GM18867 (cell line): ENCODE data around the gene SLCO2A1.

Experiments used
- ATAC-seq: cut with Tn5 transposase; IDR thresholded peaks from one replicate; pipeline ENCODE4 v1.9.1; 2021; ENCODE audit warnings: mild to moderate bottlenecking, moderate library complexity; ENCODE audit not compliant: unreplicated experiment

Gene SLCO2A1

GRCh38 chr3:133983576-133984560, 45.9 kb downstream of the SLCO2A1 start:
- no peak for ATAC-seq

GRCh38 chr3:133983126-133983525, 46.6 kb downstream of the SLCO2A1 start:
- ATAC-seq = no peak

- ATAC-seq = no peak
Measured at GRCh38 chr3:133980550-133980949, 49.2 kb downstream of the SLCO2A1 start.

GRCh38 chr3:133980035-133980434, 49.7 kb downstream of the SLCO2A1 start:
- no peak for ATAC-seq

- ATAC-seq = no peak
Measured at GRCh38 chr3:133979553-133979952, 50.2 kb downstream of the SLCO2A1 start.

GRCh38 chr3:133977568-133977967, 52.2 kb downstream of the SLCO2A1 start:
- ATAC-seq = no peak

- ATAC-seq = no peak
Measured at GRCh38 chr3:133973249-133973980, 56.3 kb downstream of the SLCO2A1 start.

GRCh38 chr3:133972156-133972555, 57.6 kb downstream of the SLCO2A1 start:
- ATAC-seq = no peak

GRCh38 chr3:133970916-133971315, 58.8 kb downstream of the SLCO2A1 start:
- ATAC-seq = no peak

- ATAC-seq = no peak
Measured at GRCh38 chr3:133970339-133970738, 59.4 kb downstream of the SLCO2A1 start.

GRCh38 chr3:133967992-133968892, 61.5 kb downstream of the SLCO2A1 start:
- ATAC-seq = no peak

GRCh38 chr3:133966954-133967353, 62.8 kb downstream of the SLCO2A1 start:
- no peak for ATAC-seq

GRCh38 chr3:133965906-133966305, 63.8 kb downstream of the SLCO2A1 start:
- ATAC-seq = no peak

GRCh38 chr3:133965013-133965570, 64.6 kb downstream of the SLCO2A1 start:
- ATAC-seq = no peak

- ATAC-seq = no peak
Measured at GRCh38 chr3:133964547-133964946, 65.2 kb downstream of the SLCO2A1 start.

- ATAC-seq = no peak
Measured at GRCh38 chr3:133963657-133964396, 65.9 kb downstream of the SLCO2A1 start.

- ATAC-seq = no peak
Measured at GRCh38 chr3:133962849-133963248, 66.9 kb downstream of the SLCO2A1 start.

- ATAC-seq = no peak
Measured at GRCh38 chr3:133958071-133958805, 71.5 kb downstream of the SLCO2A1 start.

- no peak for ATAC-seq
Measured at GRCh38 chr3:133956982-133957381, 72.7 kb downstream of the SLCO2A1 start.
